ENCODE results near the gene IGF1R.

IGF1R gene

GRCh38 chr15:98943051-98943508 lies 294.7 kb downstream of the IGF1R start:
- DNase-seq (ENCODE audit: low read depth in 2 of 2): no peak

GRCh38 chr15:98943601-98944151 lies 295.3 kb downstream of the IGF1R start:
- DNase-seq (ENCODE audit: low read depth in 2 of 2): no peak

- no peak for DNase-seq (ENCODE audit: low read depth in 2 of 2)
Measured at GRCh38 chr15:98946301-98947255, 298.2 kb downstream of the IGF1R start.

GRCh38 chr15:98948456-98948855 lies 300.1 kb downstream of the IGF1R start:
- DNase-seq (ENCODE audit: low read depth in 2 of 2): no peak

GRCh38 chr15:98948941-98949340 lies 300.6 kb downstream of the IGF1R start:
- no peak for DNase-seq (ENCODE audit: low read depth in 2 of 2)

- no peak for DNase-seq (ENCODE audit: low read depth in 2 of 2)
Measured at GRCh38 chr15:98949624-98950023, 301.3 kb downstream of the IGF1R start.

- DNase-seq (ENCODE audit: low read depth in 2 of 2): no peak
Measured at GRCh38 chr15:98950248-98950647, 301.9 kb downstream of the IGF1R start.

GRCh38 chr15:98951004-98951403 lies 302.7 kb downstream of the IGF1R start:
- no peak for DNase-seq (ENCODE audit: low read depth in 2 of 2)

- DNase-seq (ENCODE audit: low read depth in 2 of 2): no peak
Measured at GRCh38 chr15:98951493-98952320, 303.4 kb downstream of the IGF1R start.

- no peak for DNase-seq (ENCODE audit: low read depth in 2 of 2)
Measured at GRCh38 chr15:98952381-98952803, 304.1 kb downstream of the IGF1R start.

- no peak for DNase-seq (ENCODE audit: low read depth in 2 of 2)
Measured at GRCh38 chr15:98953000-98953787, 304.9 kb downstream of the IGF1R start.

- no peak for DNase-seq (ENCODE audit: low read depth in 2 of 2)
Measured at GRCh38 chr15:98953968-98954367, 305.6 kb downstream of the IGF1R start.

- peak in 1 of 2 experiments; percentile 16 for DNase-seq (ENCODE audit: low read depth in 2 of 2)
Measured at GRCh38 chr15:98954411-98954810, 306.1 kb downstream of the IGF1R start.

GRCh38 chr15:98955331-98955730 lies 307.0 kb downstream of the IGF1R start:
- no peak for DNase-seq (ENCODE audit: low read depth in 2 of 2)

GRCh38 chr15:98955961-98956723 lies 307.8 kb downstream of the IGF1R start:
- no peak for DNase-seq (ENCODE audit: low read depth in 2 of 2)

- no peak for DNase-seq (ENCODE audit: low read depth in 2 of 2)
Measured at GRCh38 chr15:98956796-98957553, 308.6 kb downstream of the IGF1R start.

GRCh38 chr15:98957655-98958054 lies 309.3 kb downstream of the IGF1R start:
- no peak for DNase-seq (ENCODE audit: low read depth in 2 of 2)

- DNase-seq (ENCODE audit: low read depth in 2 of 2): no peak
Measured at GRCh38 chr15:98958076-98958475, 309.7 kb downstream of the IGF1R start.

- DNase-seq (ENCODE audit: low read depth in 2 of 2): no peak
Measured at GRCh38 chr15:98958918-98959639, 310.7 kb downstream of the IGF1R start.

All from fibroblast of skin of left biceps (primary cell).